GF-D8 (cell line): ENCODE measurements around the gene CHRNA10.
"Not testable (repeated sequence)": the region's sequence is repeated elsewhere in the genome, so short reads cannot be mapped to it uniquely, and the experiment has no call there.

ENCODE experiments used
- DNase-seq: peaks from one replicate; lab custom pipeline; 2025; lab: John Stamatoyannopoulos, UW

CHRNA10 gene

DNA sequence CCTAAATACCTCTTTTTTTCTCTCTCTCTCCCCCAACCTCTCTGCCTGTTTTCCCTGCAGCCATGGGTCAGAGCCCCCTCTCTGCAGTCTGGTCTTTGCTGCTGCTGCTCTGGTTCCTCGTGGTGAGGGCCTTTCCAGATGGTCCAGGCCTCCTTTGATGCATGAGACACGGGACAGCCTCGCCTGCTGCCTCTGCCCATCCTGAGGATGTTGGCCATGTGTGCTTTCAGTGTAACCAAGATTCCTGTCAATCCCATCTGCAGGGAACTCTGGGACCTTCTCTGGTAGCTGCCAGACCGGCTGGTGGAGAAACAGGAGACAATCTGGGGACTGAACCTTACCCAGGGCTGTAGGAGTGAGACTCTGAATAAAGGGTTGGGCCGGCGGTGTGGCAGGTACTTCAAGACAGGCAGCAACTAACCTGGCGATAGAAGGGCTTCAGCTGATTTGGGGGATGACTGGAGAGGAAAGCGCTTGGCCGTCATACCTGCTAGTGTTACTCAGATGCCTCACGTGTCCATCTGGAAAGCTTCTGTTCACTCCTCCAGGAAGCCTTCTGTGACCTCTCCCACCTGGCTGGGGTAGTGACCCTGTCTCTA, 7.1 kb downstream of the CHRNA10 start:
- DNase-seq = no peak

DNA sequence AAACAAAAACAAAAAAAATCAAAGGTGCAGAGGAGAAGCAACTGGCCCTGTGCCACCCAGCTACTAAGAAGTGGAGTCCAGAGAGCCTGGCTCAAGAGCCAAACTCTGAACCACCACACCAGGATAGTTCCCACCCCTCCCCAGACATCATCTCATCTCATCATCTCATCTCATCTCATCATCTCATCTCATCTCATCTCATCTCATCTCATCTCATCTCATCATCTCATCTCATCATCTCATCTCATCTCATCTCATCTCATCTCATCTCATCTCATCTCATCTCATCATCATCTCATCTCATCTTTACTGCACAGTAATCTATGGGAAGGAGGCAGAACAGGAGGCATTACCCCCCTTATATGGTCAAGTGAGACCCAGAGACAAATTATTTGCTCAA, 8.3 kb downstream of the CHRNA10 start:
- no peak for DNase-seq

- DNase-seq = no peak
Measured at GRCh38 chr11:3660960-3661359, 10.2 kb downstream of the CHRNA10 start.

DNA sequence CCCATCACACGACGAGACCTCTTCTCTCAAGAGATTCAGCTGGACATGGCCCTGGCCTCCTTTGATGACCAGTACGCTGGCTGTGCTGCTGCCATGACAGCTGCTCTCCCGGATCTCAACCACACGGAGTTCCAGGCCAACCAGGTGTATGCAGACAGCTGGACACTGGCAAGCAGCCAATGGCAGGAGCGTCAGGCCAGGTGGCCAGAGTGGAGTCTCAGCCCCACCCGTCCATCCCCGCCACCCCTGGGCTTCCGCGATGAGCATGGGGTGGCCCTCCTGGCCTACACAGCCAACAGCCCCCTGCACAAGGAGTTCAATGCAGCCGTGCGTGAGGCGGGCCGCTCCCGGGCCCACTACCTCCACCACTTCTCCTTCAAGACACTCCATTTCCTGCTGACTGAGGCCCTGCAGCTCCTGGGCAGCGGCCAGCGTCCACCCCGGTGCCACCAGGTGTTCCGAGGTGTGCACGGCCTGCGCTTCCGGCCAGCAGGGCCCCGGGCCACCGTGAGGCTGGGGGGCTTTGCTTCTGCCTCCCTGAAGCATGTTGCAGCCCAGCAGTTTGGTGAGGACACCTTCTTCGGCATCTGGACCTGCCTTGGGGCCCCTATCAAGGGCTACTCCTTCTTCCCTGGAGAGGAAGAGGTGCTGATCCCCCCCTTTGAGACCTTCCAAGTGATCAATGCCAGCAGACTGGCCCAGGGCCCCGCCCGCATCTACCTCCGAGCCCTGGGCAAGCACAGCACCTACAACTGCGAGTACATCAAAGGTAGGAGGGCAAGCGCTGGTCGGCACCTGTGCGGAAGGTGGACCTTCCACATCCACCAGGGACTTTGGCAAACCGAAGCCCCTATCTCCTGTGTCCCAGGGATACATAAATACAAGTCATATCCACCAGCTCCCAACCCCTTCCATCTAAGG, 11.3 kb downstream of the CHRNA10 start:
- no peak for DNase-seq

GRCh38 chr11:3658252-3658651, 12.9 kb downstream of the CHRNA10 start:
- DNase-seq = no peak

DNA sequence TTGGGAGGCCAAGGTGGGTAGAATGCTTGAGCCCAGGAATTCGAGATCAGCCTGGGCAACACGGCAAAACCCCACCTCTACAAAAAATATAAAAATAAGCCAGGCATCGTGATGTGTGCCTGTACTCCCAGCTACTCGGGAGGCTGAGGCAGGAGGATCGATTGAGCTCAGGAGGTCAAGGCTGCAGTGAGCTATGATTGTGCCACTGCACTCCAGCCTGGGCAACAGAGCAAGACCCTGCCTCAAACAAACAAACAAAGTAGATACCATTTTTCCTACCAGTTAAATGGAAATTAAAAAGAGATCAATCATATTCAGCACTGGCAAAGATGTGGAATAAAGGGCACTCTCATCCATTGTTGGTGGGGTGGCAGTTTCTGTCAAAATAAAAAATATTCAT, 13.9 kb downstream of the CHRNA10 start:
- DNase-seq = not testable (repeated sequence)

DNA sequence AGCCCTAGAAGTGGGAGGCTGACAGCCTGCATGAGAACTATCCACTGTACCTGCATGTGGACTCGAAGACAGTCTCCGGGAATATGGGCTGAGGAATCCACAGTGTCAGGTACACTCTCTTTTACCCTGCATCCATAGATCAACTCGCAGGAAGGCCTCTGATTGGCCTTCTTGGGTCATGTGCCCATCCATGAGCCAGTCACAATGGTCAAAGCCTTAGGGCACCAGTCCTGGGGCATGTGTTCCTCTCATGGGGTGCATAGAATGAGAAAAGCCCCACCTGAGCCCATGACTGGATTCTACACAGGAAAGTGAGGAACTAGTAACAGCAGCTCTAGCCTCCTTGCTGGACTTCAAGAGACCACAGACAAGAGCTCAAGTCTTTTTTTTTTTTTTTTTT, 15.6 kb downstream of the CHRNA10 start:
- no peak for DNase-seq

DNA sequence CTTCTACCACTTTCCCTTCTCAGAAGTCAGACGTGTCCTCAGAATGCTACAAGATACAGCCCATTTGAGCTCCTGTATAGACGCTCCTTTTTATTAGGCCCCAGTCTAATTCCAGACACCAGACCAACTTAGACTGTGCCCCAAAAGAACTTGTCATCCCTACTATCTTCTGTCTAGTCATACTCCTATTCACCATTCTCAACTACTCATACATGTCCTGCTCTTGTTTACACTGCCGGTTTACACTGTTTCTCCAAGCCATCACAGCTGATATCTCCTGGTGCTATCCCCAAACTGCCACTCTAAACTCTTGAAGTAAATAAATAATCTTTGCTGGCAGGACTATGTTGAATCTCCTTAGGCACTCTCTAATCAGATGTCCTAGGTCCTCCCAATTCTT, 18.7 kb downstream of the CHRNA10 start:
- DNase-seq = not testable (repeated sequence)

- not testable (repeated sequence) for DNase-seq
Measured at GRCh38 chr11:3649374-3649773, 21.8 kb downstream of the CHRNA10 start.

DNA sequence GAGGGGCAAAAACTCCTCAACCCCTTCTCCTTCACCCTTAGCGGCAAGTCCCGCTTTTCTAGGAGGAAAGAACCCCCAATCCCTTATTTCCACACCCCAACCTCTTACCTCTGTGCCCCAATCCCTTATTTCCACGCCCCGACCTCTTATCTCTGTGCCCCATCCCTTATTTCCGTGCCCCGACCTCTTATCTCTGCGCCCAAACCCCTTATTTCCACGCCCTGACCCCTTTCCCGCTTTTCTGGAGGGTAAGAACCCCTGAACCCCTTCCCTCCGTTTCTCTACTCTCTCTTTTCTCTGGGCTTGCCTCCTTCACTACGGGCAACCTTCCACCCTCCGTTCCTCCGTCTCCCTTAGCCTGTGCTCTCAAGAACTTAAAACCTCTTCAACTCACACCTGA, 22.3 kb downstream of the CHRNA10 start:
- DNase-seq = not testable (repeated sequence)

- no peak for DNase-seq
Measured at GRCh38 chr11:3645552-3645951, 25.6 kb downstream of the CHRNA10 start.

- no peak for DNase-seq
Measured at GRCh38 chr11:3644817-3645235, 26.4 kb downstream of the CHRNA10 start, which contains the start of gene ART1. Gene ART1 (plus strand): TSS chr11:3645128. CDS start chr11:3659214, 14,086 bp downstream.

GRCh38 chr11:3643102-3643546, 28.1 kb downstream of the CHRNA10 start:
- DNase-seq = not testable (repeated sequence)

DNA sequence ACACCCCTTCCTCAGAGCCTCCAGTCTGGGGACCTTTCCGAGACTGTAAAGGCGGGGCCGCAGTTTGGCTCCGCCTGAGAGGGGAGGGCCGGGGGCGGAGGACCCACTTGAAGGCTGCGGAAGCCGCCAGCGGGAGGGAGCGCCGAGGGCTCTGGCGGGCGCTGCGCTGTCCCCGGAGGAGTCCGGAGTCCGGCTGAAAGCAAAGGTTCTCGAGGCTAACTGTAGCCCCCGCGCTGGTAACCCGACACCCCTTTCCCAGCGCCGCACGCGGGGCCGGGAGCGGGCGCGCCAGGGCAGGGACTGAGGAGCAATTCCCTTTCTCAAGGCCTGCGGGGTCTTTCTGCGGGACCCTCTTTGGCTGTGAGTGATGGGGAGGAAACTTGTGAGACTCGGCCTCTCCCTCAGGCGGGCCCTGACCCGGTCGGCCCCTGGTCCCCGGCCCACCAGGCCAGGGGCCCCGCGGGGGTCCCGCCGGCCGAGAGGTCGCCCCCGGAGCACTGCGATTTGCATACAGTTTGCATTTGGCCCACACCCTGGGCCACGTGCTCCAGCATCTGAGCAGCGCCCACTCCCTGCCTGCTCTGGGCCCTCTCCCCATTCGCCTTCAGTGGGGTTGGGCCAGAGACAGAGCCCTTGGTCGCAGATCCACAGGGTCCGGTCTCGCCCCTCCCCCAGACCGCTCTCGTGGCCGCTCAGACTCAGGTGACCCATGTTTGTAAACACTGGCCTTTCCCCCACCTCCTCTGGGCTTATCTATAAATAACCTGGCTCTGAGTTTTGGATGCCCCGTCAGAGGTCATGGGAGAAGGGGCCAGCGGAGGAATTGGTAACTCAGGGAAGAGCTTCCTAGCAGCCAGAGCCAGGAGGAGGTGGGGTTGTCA, 28.9 kb downstream of the CHRNA10 start:
- DNase-seq = no peak

- DNase-seq = no peak
Measured at GRCh38 chr11:3641701-3642070, 29.5 kb downstream of the CHRNA10 start, which contains the start of gene ART5. Gene ART5 (minus strand): TSS chr11:3641992. CDS start chr11:3641862, 130 bp downstream.

DNA sequence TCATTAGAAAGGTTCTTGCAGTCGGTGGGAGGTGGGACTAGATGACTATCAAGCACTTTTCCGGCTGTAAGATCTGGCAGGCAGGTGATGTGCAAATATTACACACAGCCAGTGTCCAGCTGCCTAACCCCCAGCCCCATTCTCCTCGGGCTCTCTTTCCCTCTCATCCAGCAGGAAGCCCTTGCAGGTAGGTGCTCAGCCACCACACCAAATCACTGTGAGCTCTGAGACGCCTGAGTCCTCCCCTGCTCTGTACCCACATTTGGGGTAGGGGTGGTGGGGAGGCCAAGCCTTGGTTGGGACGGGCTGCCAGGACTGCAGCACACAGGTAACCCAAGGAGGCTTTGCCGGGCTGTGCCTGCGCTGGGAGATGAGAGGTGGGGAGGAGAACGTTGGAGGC, 30.0 kb downstream of the CHRNA10 start:
- DNase-seq = no peak

DNA sequence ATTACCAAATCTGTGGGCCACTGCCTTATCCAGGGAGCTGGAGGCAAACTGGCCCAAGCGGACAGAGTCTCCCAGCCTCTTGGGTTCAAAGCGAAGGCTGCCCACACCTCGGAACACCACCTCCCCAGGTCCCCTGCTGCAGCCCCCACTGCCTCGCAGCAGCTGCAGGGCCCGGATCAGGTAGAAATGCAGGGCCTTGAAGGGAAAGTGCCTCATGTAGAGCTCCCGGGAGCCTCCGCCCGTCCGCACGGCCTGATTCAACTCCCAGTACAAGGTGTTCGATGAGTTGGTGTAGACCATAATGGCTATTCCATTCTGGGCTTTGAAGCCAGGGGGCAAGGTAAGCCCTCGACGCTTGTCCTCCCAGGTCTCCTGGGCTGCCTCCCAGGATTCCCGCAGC, 31.3 kb downstream of the CHRNA10 start:
- DNase-seq = no peak

- DNase-seq = no peak
Measured at GRCh38 chr11:3638513-3638912, 32.7 kb downstream of the CHRNA10 start.

GRCh38 chr11:3637201-3637600, 34.0 kb downstream of the CHRNA10 start:
- no peak for DNase-seq

- no peak for DNase-seq
Measured at GRCh38 chr11:3635641-3636375, 35.4 kb downstream of the CHRNA10 start.

GRCh38 chr11:3632070-3632660, 39.0 kb downstream of the CHRNA10 start:
- DNase-seq = no peak
